Fibroblast of skin of scalp (primary cell): ENCODE data around the gene PICALM.
A peak's percentile ranks its signal among the peaks of the same experiment; 100 is the strongest.
"Not testable (repeated sequence)": the region's sequence is repeated elsewhere in the genome, so short reads cannot be mapped to it uniquely, and the experiment has no call there.

Experiments used
- DNase-seq: peaks from one replicate; pipeline ENCODE4 v3.0.0-alpha.2; 2013

Gene PICALM

GRCh38 chr11:85939099-85940015 is 129.5 kb downstream of the PICALM start:
- DNase-seq = no peak

GRCh38 chr11:85937835-85938234 is 131.0 kb downstream of the PICALM start:
- DNase-seq = no peak

- no peak for DNase-seq
Observed at GRCh38 chr11:85935751-85936150, 133.1 kb downstream of the PICALM start.

- DNase-seq = no peak
Observed at GRCh38 chr11:85934596-85935169, 134.2 kb downstream of the PICALM start.

- DNase-seq = no peak
Observed at GRCh38 chr11:85930879-85931366, 138.0 kb downstream of the PICALM start.

- DNase-seq = not testable (repeated sequence)
Observed at GRCh38 chr11:85926653-85927214, 142.2 kb downstream of the PICALM start.

- no peak for DNase-seq
Observed at GRCh38 chr11:85923455-85923854, 145.4 kb downstream of the PICALM start.

GRCh38 chr11:85922367-85922766 is 146.5 kb downstream of the PICALM start:
- DNase-seq = no peak

- DNase-seq = peak; percentile 39
Observed at GRCh38 chr11:85918910-85919794, 149.7 kb downstream of the PICALM start.

GRCh38 chr11:85914425-85914824 is 154.5 kb downstream of the PICALM start:
- no peak for DNase-seq

- DNase-seq = no peak
Observed at GRCh38 chr11:85913513-85913912, 155.4 kb downstream of the PICALM start.

- DNase-seq = no peak
Observed at GRCh38 chr11:85912414-85912813, 156.5 kb downstream of the PICALM start.
